Natural killer cell (primary cell): ENCODE measurements around the gene MAN2B2. TPM values are rescaled to one million over a fixed set of nuclear protein-coding genes. Genes with fewer than 3 reads are reported as not detected.

Experiments
- ATAC-seq, 3 donors: fragments of 150-1000 bp in 2 of 3; fragments of 200-7000 bp in 1 of 3; cut with Tn5 transposase; 1 replicate in 1 of 3; 2 replicates in 2 of 3; pipeline ENCODE4 v1.10.0; 2021; ENCODE audit warnings: mild to moderate bottlenecking in 2 of 3, moderate library complexity in 2 of 3
- DNase-seq, 2 donors: peaks; one replicate each; pipeline versions ENCODE4 v3.0.0 to v3.0.0-alpha.2; 2013 to 2021; ENCODE audit warnings: mixed read lengths in 1 of 2
- H3K27ac ChIP-seq: one replicate; pipeline ENCODE4 v1.5.1; 2013; ENCODE audit warnings: mild to moderate bottlenecking, low read length
- H3K27me3 ChIP-seq: one replicate; pipeline ENCODE4 v1.6.1; 2013; ENCODE audit warnings: low read length; ENCODE audit not compliant: control insufficient read depth, insufficient read depth
- H3K36me3 ChIP-seq: one replicate; pipeline ENCODE4 v1.6.1; 2013; ENCODE audit warnings: low read length; ENCODE audit not compliant: control insufficient read depth, insufficient read depth
- H3K4me1 ChIP-seq: one replicate; pipeline ENCODE4 v1.6.1; 2013; ENCODE audit warnings: low read length; ENCODE audit not compliant: control insufficient read depth, insufficient read depth
- H3K4me3 ChIP-seq: one replicate; pipeline ENCODE4 v1.5.1; 2013; ENCODE audit warnings: low read length
- H3K9me3 ChIP-seq: one replicate; pipeline ENCODE4 v1.6.1; 2013; ENCODE audit warnings: low read length; ENCODE audit not compliant: control insufficient read depth, insufficient read depth
- H3K27ac Mint-ChIP-seq, 2 donors: one replicate each; pipeline ENCODE4 v1.8.0; 2022; ENCODE audit warnings: mild to moderate bottlenecking in 2 of 2, mixed read lengths in 2 of 2, moderate library complexity in 1 of 2
- H3K27me3 Mint-ChIP-seq, 2 donors: one replicate each; pipeline ENCODE4 v1.8.0; 2022; ENCODE audit warnings: low read depth in 2 of 2, mixed read lengths in 2 of 2
- H3K36me3 Mint-ChIP-seq: one replicate; pipeline ENCODE4 v1.8.0; 2022; ENCODE audit warnings: mixed read lengths
- H3K4me1 Mint-ChIP-seq, 2 donors: one replicate each; pipeline ENCODE4 v1.8.0; 2022; ENCODE audit warnings: mixed read lengths in 2 of 2
- H3K4me3 Mint-ChIP-seq: one replicate; pipeline ENCODE4 v1.8.0; 2022; ENCODE audit warnings: mild to moderate bottlenecking, moderate library complexity, mixed read lengths
- H3K9me3 Mint-ChIP-seq, 2 donors: one replicate each; pipeline ENCODE4 v1.8.0; 2022; ENCODE audit warnings: mixed read lengths in 2 of 2
- CTCF ChIP-seq: fragments of 200-600 bp; IDR thresholded peaks from one replicate; pipeline ENCODE4 v1.8.0; 2022; ENCODE audit warnings: antibody characterized with exemption
- WGBS: methylation state at CpG from one replicate; pipeline ENCODE4 v1.1.7; 2013; ENCODE audit warnings: missing lambda C conversion rate; ENCODE audit not compliant: insufficient coverage; 5-methylcytosine and 5-hydroxymethylcytosine counted together
- intact Hi-C: fragments of 100-400 bp; cut with micrococcal nuclease; formaldehyde crosslinking; loops from one replicate; pipeline ENCODE4 v1.14.2; 2022
- total RNA-seq, 4 donors: library from RNA; stranded (reverse); fragments of 120-200 nt in 1 of 4; gene quantifications; one replicate each; pipeline versions ENCODE4 v1.2.3 to v1.2.4, GENCODE V29; 2013 to 2022

MAN2B2 gene
- total RNA-seq, 3 donors from 2014 or later (not counting 1 experiment from before 2014, with no cell fraction given) = 34.5 to 47.8 (median 39.0) TPM

- H3K4me3 Mint-ChIP-seq = peak overlapping the region; percentile 100
- WGBS = 94% methylated on average over 8 of the region's 8 CpGs
- Histone ChIP-seq H3K36me3 (peaks cover 20% of the 10 kb centered on the region), H3K27me3 (no peaks in the 10 kb centered on the region), H3K9me3 (no peaks in the 10 kb centered on the region), H3K4me3 (no peak overlapping the region), H3K27ac (no peak overlapping the region), H3K4me1 (peaks cover 27% of the 10 kb centered on the region)
- ATAC-seq = no peak
- no peaks in the 10 kb centered on the region for H3K27me3 Mint-ChIP-seq
- no peaks in the 10 kb centered on the region for H3K9me3 Mint-ChIP-seq
- peaks cover 28% of the 10 kb centered on the region for H3K36me3 Mint-ChIP-seq
- no peak for TF ChIP-seq CTCF
- intact Hi-C loops = no loop called here
- H3K4me1 Mint-ChIP-seq = peaks cover 37 to 41% of the 10 kb centered on the region in 2 donors
- peak overlapping the region; percentile 100 for H3K27ac Mint-ChIP-seq
- DNase-seq = no peak
Observed at GRCh38 chr4:6643141-6643847, 68.3 kb downstream of the MAN2B2 start.

- H3K4me1 Mint-ChIP-seq = peaks cover 37 to 41% of the 10 kb centered on the region in 2 donors
- WGBS = 76% methylated on average over 5 of the region's 5 CpGs
- H3K27ac ChIP-seq = no peak overlapping the region
Observed at GRCh38 chr4:6644792-6645530, 70.0 kb downstream of the MAN2B2 start.

GRCh38 chr4:6647169-6647568, 72.2 kb downstream of the MAN2B2 start:
- 90% methylated on average over 5 of the region's 5 CpGs for WGBS
- Mint-ChIP-seq H3K27me3 (peaks cover 0 to 2% of the 10 kb centered on the region in 2 donors), H3K9me3 (no peaks in the 10 kb centered on the region), H3K4me1 (peaks cover 15 to 19% of the 10 kb centered on the region in 2 donors), H3K4me3 (no peak overlapping the region), H3K27ac (no peak overlapping the region), H3K36me3 (peaks cover 12% of the 10 kb centered on the region)
- TF ChIP-seq CTCF = no peak
- no peaks in the 10 kb centered on the region for H3K27me3 ChIP-seq
- intact Hi-C loops = no loop called here
- ATAC-seq = no peak
- H3K36me3 ChIP-seq = peaks cover 18% of the 10 kb centered on the region
- H3K4me1 ChIP-seq = peaks cover 12% of the 10 kb centered on the region
- DNase-seq = no peak
- H3K27ac ChIP-seq = no peak overlapping the region
- no peaks in the 10 kb centered on the region for H3K9me3 ChIP-seq
- no peak overlapping the region for H3K4me3 ChIP-seq

More at GRCh38 chr4:6644792-6645530, 70.0 kb downstream of the MAN2B2 start:
- Histone ChIP-seq H3K4me3 (no peak overlapping the region), H3K9me3 (no peaks in the 10 kb centered on the region), H3K27me3 (no peaks in the 10 kb centered on the region), H3K36me3 (peaks cover 20% of the 10 kb centered on the region), H3K4me1 (peaks cover 23% of the 10 kb centered on the region)
- peak overlapping the region; percentile 28 to 100 for H3K27ac Mint-ChIP-seq
- H3K9me3 Mint-ChIP-seq = no peaks in the 10 kb centered on the region
- ATAC-seq = no peak
- no peak for TF ChIP-seq CTCF
- H3K4me3 Mint-ChIP-seq = no peak overlapping the region
- DNase-seq = no peak
- intact Hi-C loops = no loop called here
- peaks cover 28% of the 10 kb centered on the region for H3K36me3 Mint-ChIP-seq
- no peaks in the 10 kb centered on the region for H3K27me3 Mint-ChIP-seq
